Spinal cord (tissue), 10 donors: ENCODE measurements around the gene FJX1. TPM values are rescaled to one million over a fixed set of nuclear protein-coding genes. Genes with fewer than 3 reads are reported as not detected.

Experiments used
- DNase-seq, 6 donors: peaks; one replicate each; pipeline versions ENCODE4 v3.0.0 to v3.0.0-alpha.2; 2013 to 2015; ENCODE audit warnings: low spot score in 6 of 6, low read depth in 4 of 6
- H3K27ac ChIP-seq: one replicate; pipeline ENCODE4 v1.5.1; 2013; ENCODE audit warnings: low read depth, low read length, control low read depth
- H3K27me3 ChIP-seq: one replicate; pipeline ENCODE4 v1.6.1; 2013; ENCODE audit warnings: low read length; ENCODE audit not compliant: control insufficient read depth, insufficient read depth
- H3K36me3 ChIP-seq: one replicate; pipeline ENCODE4 v1.6.1; 2013; ENCODE audit warnings: low read length; ENCODE audit not compliant: control insufficient read depth, insufficient read depth
- H3K4me1 ChIP-seq: one replicate; pipeline ENCODE4 v1.6.1; 2013; ENCODE audit warnings: low read length; ENCODE audit not compliant: control insufficient read depth, insufficient read depth
- H3K4me3 ChIP-seq: one replicate; pipeline ENCODE4 v1.5.1; 2013; ENCODE audit warnings: low read depth, low read length, control low read depth
- H3K9me3 ChIP-seq: one replicate; pipeline ENCODE4 v1.6.1; 2013; ENCODE audit warnings: low read length; ENCODE audit not compliant: control insufficient read depth, insufficient read depth
- WGBS: methylation state at CpG from one replicate; pipeline ENCODE4 v1.1.5; 2013; ENCODE audit warnings: missing lambda C conversion rate; ENCODE audit not compliant: insufficient coverage; 5-methylcytosine and 5-hydroxymethylcytosine counted together
- polyA plus RNA-seq, 2 donors: library from polyadenylated mRNA; unstranded; fragments of 120-200 nt; gene quantifications; one replicate each; pipeline ENCODE4 v1.2.1, GENCODE V29; 2013; ENCODE audit not compliant: insufficient read length in 2 of 2
- total RNA-seq, 2 donors: library from RNA; depleted of rRNA in 1 of 2; stranded (reverse); fragments of 120-200 nt in 1 of 2; fragments of >200 nt in 1 of 2; gene quantifications; one replicate each; pipeline versions ENCODE4 v1.2.3 to v1.2.4, GENCODE V29; 2013 to 2014
- donor health status: healthy.

Gene FJX1
- total and polyA plus RNA-seq, 4 donors = 16.5 to 69.6 (median 38.7) TPM

DNA sequence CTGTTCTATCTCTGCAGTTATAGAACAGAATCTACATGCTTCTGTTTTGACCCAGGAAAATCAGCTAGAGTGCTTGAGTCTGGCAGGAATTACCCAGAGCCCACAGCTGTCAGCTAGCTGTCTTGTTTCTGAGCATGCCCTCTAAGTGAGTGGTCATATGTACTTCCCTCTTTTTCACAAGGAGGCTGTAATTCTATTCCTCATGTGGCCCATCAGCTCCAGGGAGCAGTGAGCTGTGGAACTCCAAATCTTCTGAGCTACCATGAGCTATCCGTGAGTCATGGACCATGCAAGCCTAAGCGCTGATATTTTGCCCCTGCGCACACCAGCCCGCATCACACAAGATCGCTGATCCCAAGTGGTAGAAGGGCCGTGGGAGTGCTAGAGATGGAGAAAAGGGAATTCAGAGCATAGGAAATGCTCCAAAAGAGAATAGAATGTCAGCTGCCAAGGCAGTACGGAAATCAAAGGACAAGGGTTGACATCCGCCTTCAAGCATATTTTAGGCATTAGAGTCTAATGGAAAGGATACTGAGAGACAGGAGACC is 5.4 kb downstream of the FJX1 start:
- 78% methylated on average over 8 of the region's 8 CpGs for WGBS
- no peak for DNase-seq
- Histone ChIP-seq H3K4me1 (peaks cover 7% of the 10 kb centered on the region), H3K4me3 (no peak overlapping the region), H3K36me3 (no peaks in the 10 kb centered on the region), H3K27ac (no peak overlapping the region), H3K27me3 (no peaks in the 10 kb centered on the region), H3K9me3 (no peaks in the 10 kb centered on the region)

DNA sequence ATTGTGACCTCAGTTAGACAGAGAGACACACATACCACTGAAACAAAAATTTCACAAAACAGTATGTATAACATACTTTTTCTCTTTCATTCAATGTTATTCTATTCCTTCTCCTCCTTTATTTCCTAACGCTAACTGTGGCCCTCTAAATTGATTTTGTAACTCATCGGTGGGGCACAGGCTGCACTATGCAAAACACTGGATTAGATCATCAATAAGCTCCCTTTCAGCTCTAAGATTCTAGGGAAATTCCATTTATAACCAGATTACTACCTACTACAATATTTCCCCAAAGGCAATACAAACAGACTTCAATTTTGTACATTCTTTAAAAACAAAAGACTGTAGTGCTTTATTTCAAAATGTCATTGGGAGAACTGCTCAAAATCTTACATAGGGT is 6.1 kb downstream of the FJX1 start:
- no peak overlapping the region for H3K27ac ChIP-seq
- H3K36me3 ChIP-seq = no peaks in the 10 kb centered on the region
- WGBS = 64% methylated on average over 2 of the region's 2 CpGs
- H3K4me1 ChIP-seq = peaks cover 7% of the 10 kb centered on the region
- no peak for DNase-seq
- no peak overlapping the region for H3K4me3 ChIP-seq
- no peaks in the 10 kb centered on the region for H3K27me3 ChIP-seq
- no peaks in the 10 kb centered on the region for H3K9me3 ChIP-seq

- H3K4me1 ChIP-seq = peaks cover 6% of the 10 kb centered on the region
- no peaks in the 10 kb centered on the region for H3K36me3 ChIP-seq
- H3K4me3 ChIP-seq = no peak overlapping the region
- peak in 1 of 6 donors; percentile 34 for DNase-seq
- no peaks in the 10 kb centered on the region for H3K27me3 ChIP-seq
- no peaks in the 10 kb centered on the region for H3K9me3 ChIP-seq
- H3K27ac ChIP-seq = no peak overlapping the region
Measured at GRCh38 chr11:35624781-35625180, 6.5 kb downstream of the FJX1 start.

GRCh38 chr11:35626501-35626900 is 8.2 kb downstream of the FJX1 start:
- 93% methylated on average over 2 of the region's 2 CpGs for WGBS
- H3K36me3 ChIP-seq = no peaks in the 10 kb centered on the region
- no peaks in the 10 kb centered on the region for H3K4me1 ChIP-seq
- H3K4me3 ChIP-seq = no peak overlapping the region
- H3K27ac ChIP-seq = no peak overlapping the region
- no peak for DNase-seq
- no peaks in the 10 kb centered on the region for H3K9me3 ChIP-seq
- no peaks in the 10 kb centered on the region for H3K27me3 ChIP-seq

DNA sequence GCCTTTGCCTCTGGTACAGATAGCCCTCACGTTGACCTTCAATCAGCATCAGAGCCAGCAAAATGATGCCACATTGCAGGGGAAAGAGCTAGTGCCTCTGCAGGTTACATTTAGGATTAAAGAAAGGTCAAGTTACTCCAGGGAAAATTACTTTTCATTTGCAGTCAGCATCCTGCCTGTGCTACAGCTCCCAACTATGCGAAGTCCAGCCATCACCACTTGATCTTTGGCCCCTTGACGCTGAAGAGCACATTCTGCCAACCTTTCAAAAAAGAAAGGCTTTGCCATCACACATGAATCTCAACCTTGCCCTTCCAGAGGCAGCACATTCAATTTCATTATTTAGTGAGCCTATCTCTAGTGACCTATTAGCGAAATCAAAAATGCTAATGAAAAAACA is 11.3 kb downstream of the FJX1 start:
- H3K4me1 ChIP-seq = no peaks in the 10 kb centered on the region
- no peak overlapping the region for H3K27ac ChIP-seq
- H3K36me3 ChIP-seq = no peaks in the 10 kb centered on the region
- no peaks in the 10 kb centered on the region for H3K27me3 ChIP-seq
- no peak overlapping the region for H3K4me3 ChIP-seq
- no peak for DNase-seq
- 85% methylated on average over 4 of the region's 4 CpGs for WGBS
- no peaks in the 10 kb centered on the region for H3K9me3 ChIP-seq

DNA sequence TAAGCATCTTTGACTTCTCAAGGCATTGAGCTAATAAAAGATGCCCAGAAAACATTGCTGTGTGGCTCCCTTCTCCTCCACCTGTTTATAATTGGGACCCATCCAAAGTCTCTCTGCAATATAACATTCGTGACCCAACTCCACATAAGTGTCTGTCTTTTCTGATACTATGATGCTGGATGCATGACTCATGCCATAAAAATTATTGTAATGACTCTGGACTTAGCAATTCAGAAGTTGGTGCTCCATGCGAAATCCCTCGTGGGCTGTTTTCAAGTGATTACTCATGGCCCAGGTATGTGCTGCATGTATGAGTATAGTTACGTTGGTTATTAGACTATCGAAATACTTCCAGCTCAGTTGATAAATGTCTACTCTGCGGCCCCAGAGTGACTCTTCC is 11.7 kb downstream of the FJX1 start:
- no peaks in the 10 kb centered on the region for H3K36me3 ChIP-seq
- no peaks in the 10 kb centered on the region for H3K27me3 ChIP-seq
- no peak overlapping the region for H3K4me3 ChIP-seq
- H3K9me3 ChIP-seq = no peaks in the 10 kb centered on the region
- WGBS = 85% methylated on average over 2 of the region's 6 CpGs
- DNase-seq = peak in 1 of 6 donors; percentile 41
- H3K4me1 ChIP-seq = no peaks in the 10 kb centered on the region
- H3K27ac ChIP-seq = no peak overlapping the region

DNA sequence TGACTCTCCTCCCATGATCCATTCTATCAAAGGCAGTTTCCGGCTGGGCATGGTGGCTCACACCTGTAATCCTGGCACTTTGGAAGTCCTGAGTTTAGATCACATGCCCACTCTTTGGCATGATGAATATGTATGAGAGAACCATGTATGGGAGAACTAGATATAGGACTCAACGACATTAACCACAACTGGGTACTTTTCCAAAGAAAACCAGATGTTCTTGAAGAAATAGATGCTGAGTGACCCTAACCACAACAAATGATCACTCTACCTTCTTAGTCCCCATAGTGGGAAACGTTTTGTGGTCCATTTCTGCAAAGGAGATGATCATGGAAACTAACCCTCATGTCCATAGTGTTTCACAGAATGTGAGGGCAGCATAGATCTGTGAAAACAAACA is 13.6 kb downstream of the FJX1 start:
- H3K9me3 ChIP-seq = no peaks in the 10 kb centered on the region
- no CpG with 5 or more reads among the region's 3 CpGs for WGBS
- no peak overlapping the region for H3K4me3 ChIP-seq
- no peaks in the 10 kb centered on the region for H3K4me1 ChIP-seq
- H3K27me3 ChIP-seq = no peaks in the 10 kb centered on the region
- no peaks in the 10 kb centered on the region for H3K36me3 ChIP-seq
- no peak for DNase-seq
- H3K27ac ChIP-seq = no peak overlapping the region

GRCh38 chr11:35632301-35632700 is 14.0 kb downstream of the FJX1 start:
- no peak overlapping the region for H3K27ac ChIP-seq
- no CpG with 5 or more reads among the region's 1 CpG for WGBS

GRCh38 chr11:35633827-35634423 is 15.7 kb downstream of the FJX1 start:
- DNase-seq = no peak
- Histone ChIP-seq H3K4me3 (no peak overlapping the region), H3K9me3 (no peaks in the 10 kb centered on the region), H3K4me1 (no peaks in the 10 kb centered on the region), H3K36me3 (no peaks in the 10 kb centered on the region), H3K27ac (no peak overlapping the region), H3K27me3 (no peaks in the 10 kb centered on the region)
- no CpG with 5 or more reads among the region's 4 CpGs for WGBS

More at GRCh38 chr11:35632301-35632700, 14.0 kb downstream of the FJX1 start:
- Histone ChIP-seq H3K27me3 (no peaks in the 10 kb centered on the region), H3K4me1 (no peaks in the 10 kb centered on the region), H3K9me3 (no peaks in the 10 kb centered on the region), H3K4me3 (no peak overlapping the region), H3K36me3 (no peaks in the 10 kb centered on the region)
- no peak for DNase-seq

- Histone ChIP-seq H3K27me3 (no peaks in the 10 kb centered on the region), H3K4me3 (no peak overlapping the region), H3K36me3 (no peaks in the 10 kb centered on the region), H3K9me3 (no peaks in the 10 kb centered on the region), H3K4me1 (no peaks in the 10 kb centered on the region), H3K27ac (no peak overlapping the region)
- WGBS = 88% methylated on average over 5 of the region's 6 CpGs
- no peak for DNase-seq
Measured at GRCh38 chr11:35635933-35636332, 17.7 kb downstream of the FJX1 start.
